HPDE6-E6E7 (cell line): ENCODE results near the gene IFNAR2.
A peak's percentile ranks its signal among the peaks of the same experiment; 100 is the strongest.

Experiments
- DNase-seq: peaks from one replicate; pipeline ENCODE4 v3.0.0; 2011; ENCODE audit warnings: missing footprints; ENCODE audit errors: extremely low spot score

Gene IFNAR2

DNA sequence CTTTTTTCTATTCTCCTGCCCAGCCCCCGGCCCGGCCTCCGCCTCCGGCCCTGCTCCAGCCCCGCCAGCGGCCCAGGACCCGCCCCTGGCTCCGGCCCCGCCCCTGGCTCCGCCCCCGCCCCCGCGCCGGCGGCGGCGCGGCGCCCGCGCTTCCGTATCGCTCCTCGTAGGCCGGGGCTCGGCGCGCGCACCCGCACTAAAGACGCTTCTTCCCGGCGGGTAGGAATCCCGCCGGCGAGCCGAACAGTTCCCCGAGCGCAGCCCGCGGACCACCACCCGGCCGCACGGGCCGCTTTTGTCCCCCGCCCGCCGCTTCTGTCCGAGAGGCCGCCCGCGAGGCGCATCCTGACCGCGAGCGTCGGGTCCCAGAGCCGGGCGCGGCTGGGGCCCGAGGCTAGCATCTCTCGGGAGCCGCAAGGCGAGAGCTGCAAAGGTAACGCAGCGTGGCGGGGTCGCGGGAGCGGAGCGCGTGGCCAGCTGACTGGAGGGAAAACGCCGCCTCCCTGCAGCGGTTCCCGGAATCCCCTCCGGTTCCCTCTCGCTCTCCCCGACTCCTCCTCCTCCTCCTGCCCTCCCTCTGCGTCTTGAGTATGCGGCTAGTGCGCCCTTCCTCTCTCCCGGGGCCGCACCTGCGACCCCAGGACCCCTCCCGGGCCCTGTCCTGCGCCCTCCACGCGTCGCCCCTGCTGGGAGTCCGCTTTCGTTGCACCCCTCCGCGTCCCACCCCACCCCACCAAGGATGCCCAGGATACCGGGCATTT, at the start of gene IFNAR2:
Gene IFNAR2 (plus strand): TSS at position 155 of the 761 bp plus-strand sequence. CDS start 11,985 bp downstream, outside the sequence.
- peak; percentile 79 for DNase-seq

DNA sequence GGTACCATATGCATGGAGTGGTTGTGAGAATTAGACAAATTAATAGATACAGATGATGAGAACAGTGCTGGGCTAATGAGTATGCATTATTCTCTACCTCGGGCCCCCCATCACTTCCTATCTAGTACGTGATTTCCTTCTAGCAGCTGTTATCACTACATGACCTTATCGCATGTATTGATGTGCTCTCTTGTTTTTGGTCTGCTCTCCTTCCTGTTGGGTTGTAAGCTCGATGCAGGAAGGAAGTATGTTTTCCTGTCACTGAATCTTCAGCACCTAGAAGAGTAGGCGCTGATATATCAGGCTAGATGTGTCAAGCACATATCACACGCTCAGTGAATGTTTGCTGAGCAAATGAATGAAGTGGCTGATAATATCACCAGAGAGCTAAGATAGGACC, 43.9 kb upstream of the IFNAR2 start:
- no peak for DNase-seq

DNA sequence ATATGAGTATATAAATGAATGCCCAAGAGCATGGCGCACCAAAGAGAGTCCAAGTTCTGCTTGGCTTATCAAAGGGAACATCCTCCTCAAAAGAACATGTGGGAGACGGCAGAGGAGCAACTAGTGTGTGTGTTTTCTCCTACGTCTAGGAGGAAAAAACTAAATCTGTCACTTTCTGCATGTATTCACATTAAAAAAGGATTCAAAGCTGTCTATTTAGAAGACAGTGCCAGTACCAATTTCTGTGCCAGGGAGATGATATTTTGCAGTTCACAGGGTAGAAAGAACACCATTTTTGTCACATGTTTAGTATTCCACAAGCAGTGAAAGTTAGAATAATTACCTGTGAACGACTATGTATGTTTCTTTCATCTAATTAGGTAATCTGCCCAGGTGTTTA, 42.5 kb upstream of the IFNAR2 start:
- no peak for DNase-seq

DNA sequence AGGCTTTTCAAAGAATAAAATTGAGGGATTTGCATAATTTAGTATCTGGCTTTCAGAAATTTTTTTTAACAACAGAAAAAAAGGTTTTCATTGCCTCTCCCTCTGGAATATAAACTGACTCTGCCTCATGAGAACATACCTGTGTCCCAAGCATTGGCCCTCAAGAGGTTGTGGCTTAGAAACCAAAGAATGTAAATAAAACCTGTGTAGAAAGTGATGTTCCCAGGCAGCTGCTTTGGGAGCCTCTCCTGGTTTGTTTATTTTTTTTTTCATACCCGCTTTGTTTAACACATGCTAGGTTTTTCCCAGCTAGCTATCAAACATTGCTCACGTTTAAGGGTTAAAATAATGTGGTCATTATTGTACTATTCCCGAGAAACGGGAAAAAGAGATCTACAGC, 40.5 kb upstream of the IFNAR2 start:
- no peak for DNase-seq

DNA sequence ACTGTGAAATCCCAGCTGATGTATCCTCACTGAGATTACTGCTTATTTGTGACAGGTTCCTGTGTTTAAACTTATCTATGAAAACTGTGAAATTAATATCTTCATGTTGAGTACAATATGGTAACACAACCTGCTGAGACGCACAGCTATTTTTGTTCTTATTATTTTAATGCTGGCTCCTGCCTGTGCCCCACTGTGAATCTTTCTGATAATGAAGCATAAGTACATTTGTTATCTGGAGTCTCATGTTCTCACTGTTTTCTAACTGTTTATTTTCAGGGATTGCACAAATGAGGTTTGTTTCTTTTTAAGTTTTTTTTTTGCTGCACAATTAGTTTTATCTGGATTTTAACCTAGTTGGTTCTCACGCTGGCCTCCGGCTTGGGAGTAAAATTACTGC, 39.9 kb upstream of the IFNAR2 start:
- DNase-seq, result no peak

DNA sequence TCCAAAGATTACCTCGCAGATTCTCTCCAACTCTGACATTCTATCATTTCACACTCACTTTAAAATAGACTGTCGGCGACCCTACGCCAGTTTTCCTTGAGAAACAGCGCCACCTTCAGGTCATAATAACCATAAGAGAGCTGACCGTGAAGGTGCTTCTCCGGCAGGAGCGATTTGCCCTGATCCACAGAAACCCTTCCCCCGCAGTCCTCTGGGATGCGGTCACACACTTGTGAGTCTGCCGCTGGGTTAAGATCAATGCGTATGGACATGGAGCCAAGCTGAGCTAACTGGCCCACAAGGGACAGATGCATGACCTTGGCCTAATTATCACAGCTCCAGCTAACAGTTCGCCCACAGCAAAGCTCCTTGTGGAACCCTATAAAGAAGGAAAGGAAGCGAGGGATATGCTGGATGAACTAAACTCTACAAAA, 32.8 kb upstream of the IFNAR2 start:
- peak; percentile 32 for DNase-seq

DNA sequence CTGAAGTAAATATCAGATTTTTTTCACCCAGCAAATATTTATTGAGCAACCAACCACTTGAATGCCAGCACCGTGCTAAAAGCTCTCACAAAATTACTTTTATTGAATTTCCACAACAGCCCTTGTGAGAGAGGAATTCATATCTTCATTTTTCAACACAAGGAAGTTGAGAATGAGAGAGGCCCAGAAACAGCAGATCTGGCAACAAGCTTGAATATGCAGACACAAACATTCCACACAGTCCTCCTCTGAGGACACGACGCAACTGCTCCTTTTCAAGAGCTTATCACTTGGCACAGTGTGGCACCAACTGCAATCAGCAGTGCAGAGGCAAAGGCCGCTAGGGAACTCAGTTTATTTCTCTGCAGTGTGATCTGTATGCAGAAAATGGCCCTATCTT, 32.2 kb upstream of the IFNAR2 start:
- no peak for DNase-seq

DNA sequence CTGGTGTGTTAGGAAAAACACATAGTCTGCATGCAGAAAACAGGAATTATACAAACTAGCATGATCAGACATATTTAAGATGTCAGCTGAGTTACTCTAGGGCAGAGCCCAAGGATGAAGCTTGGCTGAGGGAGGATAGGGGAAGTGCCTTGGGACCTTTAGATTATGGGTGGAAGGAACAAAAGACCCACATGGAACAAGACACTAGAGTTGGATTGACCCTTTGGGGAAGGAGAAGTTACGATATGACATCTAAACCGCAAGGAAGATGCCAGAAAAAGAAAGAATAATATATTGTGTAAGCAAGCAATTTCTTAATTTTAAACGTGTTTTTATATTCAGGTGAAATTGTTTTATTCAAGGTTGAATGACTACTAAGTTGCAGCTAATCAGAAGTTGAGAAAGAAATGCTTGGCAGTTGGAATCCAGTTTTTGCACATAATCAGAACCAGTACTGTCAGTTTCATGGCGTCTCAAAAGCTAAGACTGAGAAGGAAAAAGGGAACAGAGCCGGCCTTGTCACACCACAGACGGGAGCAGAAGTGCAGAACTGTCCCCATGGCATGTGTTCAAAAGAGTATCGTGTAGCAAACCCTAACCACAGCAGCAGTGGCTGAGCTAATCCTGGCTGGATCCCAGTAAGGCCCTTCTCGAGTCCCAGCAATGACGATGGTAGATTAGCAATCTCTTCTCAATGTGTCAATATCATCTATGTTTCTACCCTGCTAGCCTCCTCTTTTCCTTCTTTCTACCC, 31.2 kb upstream of the IFNAR2 start:
- no peak for DNase-seq

DNA sequence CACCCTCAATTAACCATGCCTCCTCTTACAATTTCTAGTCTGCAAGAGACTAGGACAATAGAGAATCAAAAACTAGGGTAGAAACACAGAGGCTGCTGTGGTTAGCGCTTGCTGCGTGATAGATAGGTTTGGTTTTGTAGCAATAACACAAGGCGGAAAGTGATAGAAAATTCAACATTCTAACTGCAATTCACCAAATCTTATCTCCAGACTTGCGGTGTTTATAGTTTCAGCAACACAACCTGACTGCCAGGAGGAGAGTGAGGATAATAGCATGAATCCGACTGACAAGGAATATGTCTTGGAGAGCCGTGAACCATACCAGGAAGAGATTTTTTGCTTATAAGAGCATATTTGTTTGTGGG, 30.7 kb upstream of the IFNAR2 start:
- no peak for DNase-seq

DNA sequence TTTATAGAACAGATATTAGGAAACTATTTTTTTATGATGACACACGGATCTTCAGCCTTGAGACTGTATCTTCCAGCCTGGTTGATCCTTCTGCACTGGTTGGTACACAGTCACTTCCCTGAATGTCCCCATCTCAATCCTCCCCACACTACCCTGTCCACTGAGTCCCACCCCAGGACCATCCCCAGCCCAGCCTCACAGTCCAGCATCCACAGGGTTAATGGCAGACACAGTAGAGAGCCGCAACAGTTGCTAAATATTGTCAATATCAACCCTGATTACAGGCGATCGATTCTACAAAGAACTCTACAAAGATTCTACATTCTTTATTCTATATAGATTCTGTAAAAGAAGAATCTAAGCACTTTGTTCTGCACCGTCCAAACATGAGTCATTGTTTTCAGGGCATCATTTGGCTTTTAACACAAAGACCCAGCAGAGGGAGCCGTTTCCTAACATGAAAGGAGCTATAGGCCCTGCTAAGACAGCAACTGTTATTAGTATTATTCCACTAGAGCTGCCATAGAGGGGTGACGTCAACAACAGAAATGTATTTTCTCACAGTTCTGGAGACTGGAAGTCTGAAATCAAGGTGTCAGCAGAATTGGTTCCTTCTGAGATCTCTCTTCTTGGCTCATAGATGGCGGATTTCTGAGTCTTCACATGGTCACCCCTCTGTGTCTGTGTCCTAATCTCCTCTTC, 30.1 kb upstream of the IFNAR2 start:
- DNase-seq, result peak; percentile 77

DNA sequence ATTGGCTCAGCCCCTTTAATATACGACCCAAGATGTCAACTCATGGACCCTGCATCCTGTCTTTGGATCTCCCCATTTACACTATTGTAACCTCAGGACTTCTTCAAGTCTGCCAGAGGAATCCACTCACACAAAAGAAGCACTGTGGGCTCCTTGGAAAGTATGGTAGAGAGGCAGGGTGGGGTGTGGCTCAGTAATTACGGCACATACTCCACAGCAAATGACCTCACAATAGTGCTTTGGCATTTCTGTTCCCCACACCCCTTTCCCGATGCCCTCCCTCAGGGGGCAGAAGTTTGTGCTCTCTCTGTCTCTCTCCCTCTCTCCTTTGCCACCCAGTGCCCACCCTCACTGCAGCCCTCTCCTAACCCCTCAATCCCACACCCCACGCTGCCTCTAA, 27.8 kb upstream of the IFNAR2 start:
- DNase-seq, result no peak

DNA sequence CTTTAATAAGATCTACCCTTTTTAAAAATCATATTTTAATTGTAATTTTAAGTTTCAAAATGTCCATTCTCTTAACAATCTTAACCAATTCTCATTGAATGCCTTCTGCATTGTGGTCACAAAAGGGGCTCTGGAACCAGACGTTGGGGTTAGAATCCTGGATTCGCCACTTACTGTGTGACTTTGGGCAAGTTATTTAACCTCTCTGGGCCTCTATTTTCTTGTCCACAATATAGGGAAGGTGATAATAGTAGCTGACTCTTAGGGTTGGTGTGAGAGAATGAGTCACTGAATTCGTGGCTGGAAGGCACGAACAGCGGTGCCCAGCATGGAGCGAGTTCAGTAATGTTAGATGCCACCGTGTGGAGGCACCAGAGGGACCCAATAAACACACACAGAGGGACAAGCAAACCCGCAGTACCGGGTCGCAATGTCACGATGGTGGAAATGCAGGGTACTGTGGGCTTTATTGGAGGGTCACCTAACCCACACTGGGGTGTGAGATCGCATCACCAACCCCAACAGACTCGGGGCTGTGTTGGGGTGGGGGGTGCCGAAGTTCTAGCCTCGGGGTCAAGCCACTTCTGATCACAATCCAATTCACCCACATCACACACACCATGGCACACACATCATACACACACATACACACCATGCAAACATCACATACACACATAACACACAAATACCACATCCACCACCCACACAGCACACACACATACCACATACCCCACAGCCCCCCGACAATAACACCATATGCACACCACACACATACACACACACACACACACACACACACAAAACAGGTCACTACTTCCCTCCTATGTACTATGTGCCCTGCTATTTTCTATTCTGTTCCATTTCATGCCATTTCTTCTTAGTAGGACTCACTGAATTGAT, 27.0 kb upstream of the IFNAR2 start:
- DNase-seq, result no peak

DNA sequence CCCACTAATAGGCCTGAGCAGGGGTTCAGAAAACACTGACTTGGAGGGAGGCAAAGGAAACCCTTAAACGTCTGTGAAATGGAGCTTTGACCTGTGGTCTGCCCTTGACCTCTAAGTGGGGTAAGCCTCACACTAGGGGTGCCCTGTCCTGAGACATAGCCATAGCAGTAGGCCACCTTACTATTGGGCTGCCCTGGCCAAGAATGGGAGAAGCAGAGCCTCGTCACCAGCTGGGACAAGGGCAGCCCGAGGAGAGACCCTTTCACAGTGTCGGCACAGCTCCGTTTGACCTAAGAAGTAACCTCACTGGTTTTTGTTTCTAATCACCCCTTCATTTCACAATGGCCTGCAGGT, 26.4 kb upstream of the IFNAR2 start:
- no peak for DNase-seq

DNA sequence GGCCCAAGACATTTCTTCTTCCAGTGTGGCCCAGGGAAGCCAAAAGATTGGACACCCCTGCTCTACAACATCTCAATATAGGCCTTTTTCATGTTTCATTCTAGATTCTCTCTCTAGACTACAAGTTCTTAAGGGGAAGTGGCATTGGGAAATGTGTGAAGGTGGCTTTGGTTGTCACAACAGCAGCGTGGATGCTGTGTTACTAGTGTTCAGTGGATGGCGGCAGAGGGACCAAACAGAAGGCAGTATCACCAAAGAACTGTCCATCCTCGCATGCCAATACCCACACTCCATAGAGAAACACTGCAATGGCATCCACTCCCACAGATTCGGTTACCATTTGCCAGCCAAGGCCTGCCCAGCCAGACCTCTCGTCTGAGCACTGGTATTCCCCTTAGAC, 24.3 kb upstream of the IFNAR2 start:
- no peak for DNase-seq

DNA sequence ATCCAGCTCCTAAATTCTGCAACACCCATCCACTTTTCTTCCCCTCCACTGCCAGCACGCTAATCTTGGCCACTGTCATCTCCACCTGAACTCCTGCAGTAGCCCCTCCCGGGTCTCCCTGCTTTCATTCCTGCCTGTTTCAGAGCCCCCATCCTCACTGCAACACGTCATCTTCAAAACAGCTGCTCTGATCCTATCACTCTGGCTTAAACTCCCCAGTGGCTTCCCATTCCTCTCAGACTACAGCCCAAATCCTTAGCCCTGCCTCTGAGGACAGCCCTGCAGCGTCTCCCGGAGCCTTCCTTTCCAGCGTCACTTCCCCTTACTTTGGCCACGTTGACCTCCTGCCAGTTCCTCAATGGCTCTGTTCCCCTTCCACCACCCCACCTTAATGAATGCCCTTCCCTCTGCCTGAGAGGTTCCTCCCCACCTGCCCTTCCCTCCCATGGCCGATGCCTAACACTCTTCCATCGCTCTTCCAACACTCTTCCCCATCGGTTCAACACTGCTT, 22.9 kb upstream of the IFNAR2 start:
- no peak for DNase-seq

DNA sequence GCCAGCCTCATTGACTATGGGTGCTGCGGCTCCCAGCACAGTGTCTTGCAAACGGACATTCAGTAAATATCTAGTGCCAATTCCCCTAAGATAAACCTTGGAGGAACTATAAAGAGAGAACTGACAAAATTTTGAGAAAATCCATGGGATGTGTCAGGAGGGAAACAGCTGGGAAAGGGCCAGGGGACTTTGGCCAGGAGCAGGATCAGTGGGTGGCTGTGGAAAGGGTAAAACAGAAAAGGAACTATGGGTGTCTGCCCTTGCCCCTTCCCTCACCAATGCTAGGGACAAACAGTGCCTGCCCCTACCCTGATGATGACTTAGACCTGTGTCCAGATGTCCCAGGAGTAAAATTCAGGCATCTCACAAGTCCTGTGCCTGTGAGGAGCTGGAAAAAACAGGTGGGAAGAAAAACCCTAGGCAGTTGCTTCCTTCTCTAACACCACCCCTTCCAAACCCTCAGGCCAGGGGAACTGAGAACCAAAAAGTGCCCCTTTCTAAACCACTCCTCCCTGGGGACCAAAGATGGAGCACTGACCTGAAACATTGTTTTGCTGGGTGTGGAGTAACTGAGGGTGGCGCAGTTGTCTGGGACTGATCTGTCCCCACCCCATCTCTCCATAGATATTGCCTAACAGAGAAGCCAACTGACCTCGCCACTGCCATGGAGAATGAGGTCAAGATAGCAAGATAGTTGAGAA, 22.1 kb upstream of the IFNAR2 start:
- no peak for DNase-seq

DNA sequence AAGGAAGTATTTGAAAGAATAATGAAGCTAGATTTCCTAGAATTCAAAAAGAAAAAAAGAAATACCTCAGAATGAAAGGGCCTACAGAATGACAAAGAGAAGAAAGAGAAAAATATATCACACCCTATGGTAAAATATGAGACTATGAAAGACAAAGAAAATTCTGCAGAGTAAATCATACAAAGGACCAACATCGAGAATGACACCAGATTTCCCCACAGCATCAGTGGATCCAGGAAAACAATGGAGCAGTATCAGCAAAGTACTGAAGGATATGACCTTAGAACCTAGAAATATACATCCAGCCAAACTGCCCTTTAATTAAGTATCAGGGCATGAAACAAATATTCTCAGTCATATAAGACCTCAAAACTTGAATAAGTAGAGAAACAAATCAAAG, 21.2 kb upstream of the IFNAR2 start:
- no peak for DNase-seq

DNA sequence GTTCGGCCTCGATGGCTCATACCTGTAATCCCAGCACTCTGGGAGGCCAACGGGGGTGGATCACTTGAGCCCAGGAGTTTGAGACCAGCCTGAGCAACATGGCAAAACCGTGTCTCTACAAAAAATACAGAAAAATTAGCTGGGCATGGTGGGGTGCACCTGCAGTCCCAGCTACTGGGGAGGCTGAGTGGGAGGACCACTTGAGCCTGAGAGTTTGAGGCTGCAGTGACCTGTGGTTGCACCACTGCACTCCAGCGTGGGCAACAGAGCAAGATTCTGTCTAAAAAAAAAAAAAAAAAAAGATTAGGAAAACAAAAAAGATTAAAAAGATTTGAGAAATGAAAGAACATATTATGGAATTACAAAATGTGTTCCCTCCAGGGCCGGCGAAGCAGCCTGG, 18.4 kb upstream of the IFNAR2 start:
- DNase-seq, result no peak

DNA sequence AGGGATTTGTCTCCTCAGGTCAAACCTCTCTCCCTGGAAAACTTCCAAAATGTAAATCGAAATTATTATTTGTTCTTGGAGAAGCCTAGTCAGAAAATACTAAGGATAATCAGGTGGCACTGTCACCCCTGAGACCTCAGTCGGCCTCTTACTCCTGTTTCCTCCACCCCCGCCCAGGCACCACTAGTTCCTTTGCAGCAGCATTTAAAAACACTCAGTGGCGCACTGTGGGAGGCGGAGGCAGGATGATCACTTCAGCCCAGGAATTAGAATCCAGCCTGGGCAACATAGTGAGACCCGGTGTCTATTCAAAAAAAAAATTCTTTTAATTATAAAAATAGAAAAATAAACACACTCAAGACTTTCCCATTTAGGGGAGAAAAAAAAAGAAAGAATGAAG, 18.0 kb upstream of the IFNAR2 start:
- DNase-seq, result no peak

DNA sequence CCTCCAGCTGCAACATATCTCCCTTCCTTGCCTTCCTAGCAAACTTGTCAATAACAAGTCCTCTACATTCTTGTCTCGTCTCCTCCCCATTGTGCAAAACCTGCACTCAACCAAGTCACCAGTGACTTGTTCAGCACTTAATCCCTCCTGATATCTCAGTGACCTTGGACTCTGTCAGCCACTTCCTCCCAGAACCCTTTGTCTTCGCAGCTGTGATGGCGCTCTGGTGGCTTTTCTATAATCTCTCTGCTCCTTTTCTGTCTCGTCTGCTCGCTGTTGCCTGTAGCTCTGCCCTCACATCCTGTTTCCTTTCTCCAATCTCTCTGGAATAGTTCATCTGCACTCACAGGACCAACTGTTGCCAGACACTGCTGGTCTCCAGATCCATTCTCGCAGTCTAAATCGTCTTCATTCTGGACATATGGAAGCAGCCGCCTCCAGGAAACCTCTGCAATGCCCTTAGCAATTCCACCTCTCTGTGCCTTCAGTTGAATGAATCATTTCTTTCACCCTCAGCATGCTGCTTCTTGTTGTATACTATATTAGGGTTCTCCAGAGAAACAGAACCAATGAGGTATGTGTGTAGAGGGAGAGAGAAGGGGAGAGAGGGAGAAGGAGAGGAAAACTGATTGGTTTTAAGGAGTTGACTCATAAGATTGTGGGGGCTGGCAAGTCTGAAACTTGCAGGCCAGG, 17.4 kb upstream of the IFNAR2 start:
- no peak for DNase-seq
